Left lung (tissue), 10 donors: ENCODE data around the gene ASIP. TPM values are rescaled to one million over a fixed set of nuclear protein-coding genes. Genes with fewer than 3 reads are reported as not detected.
A peak's percentile ranks its signal among the peaks of the same experiment; 100 is the strongest.

Source experiments
- ATAC-seq: fragments of 200-7000 bp; cut with Tn5 transposase; one replicate; pipeline ENCODE4 v1.9.1; 2020; ENCODE audit warnings: moderate library complexity
- DNase-seq, 4 donors: peaks; one replicate each; pipeline ENCODE4 v3.0.0-alpha.2; 2013 to 2020
- H3K27ac ChIP-seq, 2 donors: fragments of 200-600 bp; sonication (generic) in 1 of 2; one replicate each; pipeline versions ENCODE4 v1.5.0 to v1.8.0; 2020 to 2021
- H3K27me3 ChIP-seq, 2 donors: fragments of 200-600 bp; sonication (generic) in 1 of 2; one replicate each; pipeline versions ENCODE4 v1.5.0 to v1.8.0; 2020 to 2021
- H3K36me3 ChIP-seq, 2 donors: fragments of 200-600 bp; sonication (generic) in 1 of 2; one replicate each; pipeline versions ENCODE4 v1.5.0 to v1.8.0; 2020 to 2021
- H3K4me1 ChIP-seq, 2 donors: fragments of 200-600 bp; one replicate each; pipeline ENCODE4 v1.8.0; 2021
- H3K4me3 ChIP-seq, 2 donors: fragments of 200-600 bp; sonication (generic) in 1 of 2; one replicate each; pipeline versions ENCODE4 v1.5.0 to v1.8.0; 2020 to 2021; ENCODE audit warnings: mild to moderate bottlenecking in 1 of 2
- H3K9me3 ChIP-seq, 2 donors: fragments of 200-600 bp; sonication (generic) in 1 of 2; one replicate each; pipeline versions ENCODE4 v1.5.0 to v1.8.0; 2020 to 2021
- CTCF ChIP-seq, 2 donors: fragments of 200-600 bp; sonication (generic) in 1 of 2; IDR thresholded peaks; one replicate each; pipeline versions ENCODE4 v1.5.0 to v1.8.0; 2021; ENCODE audit warnings: antibody characterized with exemption in 2 of 2
- intact Hi-C, 2 donors: fragments of 100-400 bp; cut with DNase I; formaldehyde crosslinking; loops; one replicate each; pipeline versions ENCODE4 v1.11.2 to v1.14.2; 2022
- polyA plus RNA-seq, 6 donors: library from polyadenylated mRNA; unstranded; fragments of 120-200 nt; gene quantifications; one replicate each; pipeline ENCODE4 v1.2.1, GENCODE V29; 2013; ENCODE audit not compliant: insufficient read length in 6 of 6
- total RNA-seq, 2 donors: library from RNA; stranded (reverse); fragmentation: NEBNext Ultra II Directional; extraction: Animal tissue kit (Norgen Biotek cat#: 25700); gene quantifications; one replicate each; pipeline ENCODE4 v1.2.1, GENCODE V29; 2021
- donor health status: DM: no; HTN: yes; CAD: no.
- donor health status: DM: no; HTN: no; CAD: no.

Gene ASIP
- total and polyA plus RNA-seq, 8 donors = 0.29 to 0.79 (median 0.36) TPM; not detected in 4

- no peak overlapping the region for H3K27ac ChIP-seq
- H3K4me1 ChIP-seq = peaks cover 0 to 13% of the 10 kb centered on the region in 2 donors
- ATAC-seq = peak; percentile 89
- peak overlapping the region; percentile 26 to 32 for H3K4me3 ChIP-seq
- H3K9me3 ChIP-seq = no peaks in the 10 kb centered on the region
- H3K36me3 ChIP-seq = peaks cover 0 to 12% of the 10 kb centered on the region in 2 donors
- intact Hi-C loops = no loop called here
- H3K27me3 ChIP-seq = peaks cover 0 to 13% of the 10 kb centered on the region in 2 donors
- no peak for TF ChIP-seq CTCF (IDR thresholded peaks at IDR 0.05)
- peak; percentile 31 to 87 (median 46) for DNase-seq
Observed at GRCh38 chr20:34268851-34269636, 27.8 kb downstream of the ASIP start.

GRCh38 chr20:34269996-34270627 lies 28.9 kb downstream of the ASIP start:
- H3K27me3 ChIP-seq = peaks cover 0 to 13% of the 10 kb centered on the region in 2 donors
- H3K9me3 ChIP-seq = no peaks in the 10 kb centered on the region
- H3K4me3 ChIP-seq = no peak overlapping the region
- intact Hi-C loops = no loop called here
- TF ChIP-seq CTCF (IDR thresholded peaks at IDR 0.05) = no peak
- peaks cover 0 to 22% of the 10 kb centered on the region in 2 donors for H3K36me3 ChIP-seq
- no peak for DNase-seq
- ATAC-seq = no peak
- H3K4me1 ChIP-seq = peaks cover 0 to 13% of the 10 kb centered on the region in 2 donors
- H3K27ac ChIP-seq = no peak overlapping the region

GRCh38 chr20:34271956-34272355 lies 30.7 kb downstream of the ASIP start:
- ATAC-seq (no peak), DNase-seq (no peak)
- no peak for TF ChIP-seq CTCF (IDR thresholded peaks at IDR 0.05)
- peaks cover 0 to 41% of the 10 kb centered on the region in 2 donors for H3K36me3 ChIP-seq
- intact Hi-C loops = no loop called here
- no peak overlapping the region for H3K4me3 ChIP-seq
- H3K4me1 ChIP-seq = peaks cover 0 to 13% of the 10 kb centered on the region in 2 donors
- no peaks in the 10 kb centered on the region for H3K9me3 ChIP-seq
- H3K27ac ChIP-seq = no peak overlapping the region
- peaks cover 0 to 13% of the 10 kb centered on the region in 2 donors for H3K27me3 ChIP-seq

- ATAC-seq = no peak
- peaks cover 0 to 68% of the 10 kb centered on the region in 2 donors for H3K36me3 ChIP-seq
- H3K27ac ChIP-seq = no peak overlapping the region
- DNase-seq = no peak
- no peaks in the 10 kb centered on the region for H3K9me3 ChIP-seq
- intact Hi-C loops = no loop called here
- H3K27me3 ChIP-seq = no peaks in the 10 kb centered on the region
- H3K4me3 ChIP-seq = no peak overlapping the region
- H3K4me1 ChIP-seq = no peaks in the 10 kb centered on the region
- no peak for TF ChIP-seq CTCF (IDR thresholded peaks at IDR 0.05)
Observed at GRCh38 chr20:34274694-34275093, 33.5 kb downstream of the ASIP start.

- intact Hi-C loops = no loop called here
Observed at GRCh38 chr20:34281177-34281576, 40.0 kb downstream of the ASIP start.

More at GRCh38 chr20:34281177-34281576, 40.0 kb downstream of the ASIP start:
- Histone ChIP-seq H3K36me3 (peaks cover 0 to 100% of the 10 kb centered on the region in 2 donors), H3K27ac (no peak overlapping the region), H3K4me1 (no peaks in the 10 kb centered on the region), H3K4me3 (no peak overlapping the region), H3K27me3 (no peaks in the 10 kb centered on the region), H3K9me3 (no peaks in the 10 kb centered on the region)
- DNase-seq = no peak
- no peak for ATAC-seq
- TF ChIP-seq CTCF (IDR thresholded peaks at IDR 0.05) = no peak
